ENCODE data around the gene RHCG. TPM values are rescaled to one million over a fixed set of nuclear protein-coding genes. Genes with fewer than 3 reads are reported as not detected.

The RHCG gene
- total RNA-seq, 1 donor from 2014 or later = not detected

DNA sequence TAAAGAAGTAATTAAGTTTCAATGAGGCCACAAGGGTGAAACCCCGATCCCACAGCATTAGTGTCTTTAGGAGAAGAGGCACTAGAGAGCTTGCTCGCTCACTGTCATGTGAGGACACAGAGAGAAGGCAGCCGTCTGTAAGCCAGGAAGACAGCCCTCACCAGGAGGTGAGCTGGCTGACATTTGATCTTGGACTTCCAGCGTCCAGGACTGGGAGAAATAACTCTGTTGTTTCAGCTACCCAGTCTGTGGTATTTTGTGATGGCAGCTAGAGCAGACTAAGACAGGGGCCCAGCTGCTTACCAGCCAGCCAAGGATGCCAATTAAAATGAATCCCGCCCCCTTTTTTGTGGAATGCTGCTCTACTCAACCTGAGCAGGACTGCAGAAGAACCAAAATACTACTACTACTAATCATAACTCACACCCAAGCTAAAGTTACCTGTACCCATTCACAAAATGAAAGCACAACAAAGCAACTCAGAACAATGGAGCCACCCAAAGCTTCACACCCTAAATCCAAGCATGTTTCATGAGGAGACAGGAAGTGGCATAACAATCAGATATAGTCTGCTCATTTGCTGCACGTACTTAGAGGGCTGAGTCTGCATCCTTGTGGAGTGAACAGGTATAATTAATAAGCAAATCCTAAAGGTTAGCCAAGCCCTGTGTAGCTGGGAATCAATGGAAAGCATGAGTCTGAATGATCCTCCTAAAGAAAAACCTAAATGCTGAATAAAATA lies 35.6 kb upstream of the RHCG start:
- Mint-ChIP-seq H3K4me3 (no peak overlapping the region), H3K4me1 (no peaks in the 10 kb centered on the region), H3K27ac (no peak overlapping the region), H3K27me3 (peaks cover 15% of the 10 kb centered on the region), H3K9me3 (peaks cover 4% of the 10 kb centered on the region), H3K36me3 (ENCODE audit: low read depth) (no peaks in the 10 kb centered on the region)
- TF ChIP-seq, protein P1, sequence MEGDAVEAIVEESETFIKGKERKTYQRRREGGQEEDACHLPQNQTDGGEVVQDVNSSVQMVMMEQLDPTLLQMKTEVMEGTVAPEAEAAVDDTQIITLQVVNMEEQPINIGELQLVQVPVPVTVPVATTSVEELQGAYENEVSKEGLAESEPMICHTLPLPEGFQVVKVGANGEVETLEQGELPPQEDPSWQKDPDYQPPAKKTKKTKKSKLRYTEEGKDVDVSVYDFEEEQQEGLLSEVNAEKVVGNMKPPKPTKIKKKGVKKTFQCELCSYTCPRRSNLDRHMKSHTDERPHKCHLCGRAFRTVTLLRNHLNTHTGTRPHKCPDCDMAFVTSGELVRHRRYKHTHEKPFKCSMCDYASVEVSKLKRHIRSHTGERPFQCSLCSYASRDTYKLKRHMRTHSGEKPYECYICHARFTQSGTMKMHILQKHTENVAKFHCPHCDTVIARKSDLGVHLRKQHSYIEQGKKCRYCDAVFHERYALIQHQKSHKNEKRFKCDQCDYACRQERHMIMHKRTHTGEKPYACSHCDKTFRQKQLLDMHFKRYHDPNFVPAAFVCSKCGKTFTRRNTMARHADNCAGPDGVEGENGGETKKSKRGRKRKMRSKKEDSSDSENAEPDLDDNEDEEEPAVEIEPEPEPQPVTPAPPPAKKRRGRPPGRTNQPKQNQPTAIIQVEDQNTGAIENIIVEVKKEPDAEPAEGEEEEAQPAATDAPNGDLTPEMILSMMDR (IDR thresholded peaks at IDR 0.05) = no peak
- no peak for DNase-seq
- ChIA-PET POLR2A (no interaction called here), CTCF (no interaction called here)
- ATAC-seq (ENCODE audit: low read depth) = no peak
- intact Hi-C loops (cut with micrococcal nuclease) = no loop called here

DNA sequence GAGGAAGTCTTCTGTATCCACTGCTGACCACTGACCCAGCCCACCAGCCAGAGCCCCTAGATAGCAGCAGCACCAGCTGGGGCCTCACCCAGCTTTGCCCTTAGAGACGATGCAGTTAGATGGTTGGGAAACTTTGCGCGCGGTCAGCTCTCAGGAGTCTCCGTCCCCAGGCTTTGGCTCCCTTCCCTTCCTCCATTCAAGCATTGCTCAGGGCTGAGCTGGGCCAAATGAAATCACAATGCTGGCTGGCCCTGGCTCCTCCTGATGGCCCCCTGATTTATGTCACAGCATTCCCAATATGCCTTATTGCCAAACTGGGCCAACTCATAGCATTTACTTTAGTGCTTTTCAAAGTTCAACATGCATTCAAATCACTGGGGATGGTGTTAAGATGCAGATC lies 34.6 kb upstream of the RHCG start:
- POLR2A ChIA-PET = no interaction called here
- no peak overlapping the region for H3K4me3 Mint-ChIP-seq
- intact Hi-C loops (cut with micrococcal nuclease) = no loop called here

DNA sequence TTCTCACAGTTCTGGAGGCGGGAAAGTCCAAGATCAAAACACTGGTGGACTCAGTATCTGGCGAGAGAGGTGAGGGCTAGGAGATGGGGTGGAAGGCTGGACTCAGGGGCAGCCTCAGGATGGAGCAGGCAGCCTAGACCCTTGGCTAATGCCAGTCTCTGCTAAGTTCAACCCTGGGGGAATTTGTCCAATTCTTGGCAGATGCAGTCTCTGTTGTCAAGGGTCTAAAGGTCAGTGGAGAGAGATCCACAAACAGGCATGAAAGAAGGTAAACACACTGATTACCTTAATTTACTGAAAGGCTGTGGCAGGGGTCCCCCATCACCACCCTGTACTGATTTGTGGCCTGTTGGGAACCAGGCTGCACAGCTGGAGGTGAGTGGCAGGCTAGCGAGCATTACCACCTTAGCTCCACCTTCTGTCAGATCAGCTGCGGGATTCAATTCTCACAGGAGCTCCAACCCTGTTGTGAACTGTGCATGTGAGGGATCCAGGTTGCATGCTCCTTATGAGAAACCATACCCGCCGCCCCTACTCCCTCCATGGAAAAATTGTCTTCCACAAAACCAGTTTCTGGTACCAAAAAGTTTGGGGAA lies 32.5 kb upstream of the RHCG start:
- DNase-seq (no peak), ATAC-seq (ENCODE audit: low read depth) (no peak)
- intact Hi-C loops (cut with micrococcal nuclease) = no loop called here
- H3K27me3 Mint-ChIP-seq = peaks cover 13% of the 10 kb centered on the region
- TF ChIP-seq, protein P1 (IDR thresholded peaks at IDR 0.05) = no peak
- H3K27ac Mint-ChIP-seq = no peak overlapping the region
- peaks cover under 1% of the 10 kb centered on the region for H3K9me3 Mint-ChIP-seq
- ChIA-PET CTCF (no interaction called here), POLR2A (no interaction called here)
- no peaks in the 10 kb centered on the region for H3K4me1 Mint-ChIP-seq
- no peak overlapping the region for H3K4me3 Mint-ChIP-seq
- no peaks in the 10 kb centered on the region for H3K36me3 Mint-ChIP-seq (ENCODE audit: low read depth)

More for the DNA sequence above, 34.6 kb upstream of the RHCG start:
- H3K27me3 Mint-ChIP-seq = peaks cover 17% of the 10 kb centered on the region
- CTCF ChIA-PET = no interaction called here
- no peaks in the 10 kb centered on the region for H3K36me3 Mint-ChIP-seq (ENCODE audit: low read depth)
- no peak for ATAC-seq (ENCODE audit: low read depth)
- peaks cover 4% of the 10 kb centered on the region for H3K9me3 Mint-ChIP-seq
- H3K4me1 Mint-ChIP-seq = no peaks in the 10 kb centered on the region
- no peak overlapping the region for H3K27ac Mint-ChIP-seq
- no peak for DNase-seq
- TF ChIP-seq, protein P1 (IDR thresholded peaks at IDR 0.05) = no peak

DNA sequence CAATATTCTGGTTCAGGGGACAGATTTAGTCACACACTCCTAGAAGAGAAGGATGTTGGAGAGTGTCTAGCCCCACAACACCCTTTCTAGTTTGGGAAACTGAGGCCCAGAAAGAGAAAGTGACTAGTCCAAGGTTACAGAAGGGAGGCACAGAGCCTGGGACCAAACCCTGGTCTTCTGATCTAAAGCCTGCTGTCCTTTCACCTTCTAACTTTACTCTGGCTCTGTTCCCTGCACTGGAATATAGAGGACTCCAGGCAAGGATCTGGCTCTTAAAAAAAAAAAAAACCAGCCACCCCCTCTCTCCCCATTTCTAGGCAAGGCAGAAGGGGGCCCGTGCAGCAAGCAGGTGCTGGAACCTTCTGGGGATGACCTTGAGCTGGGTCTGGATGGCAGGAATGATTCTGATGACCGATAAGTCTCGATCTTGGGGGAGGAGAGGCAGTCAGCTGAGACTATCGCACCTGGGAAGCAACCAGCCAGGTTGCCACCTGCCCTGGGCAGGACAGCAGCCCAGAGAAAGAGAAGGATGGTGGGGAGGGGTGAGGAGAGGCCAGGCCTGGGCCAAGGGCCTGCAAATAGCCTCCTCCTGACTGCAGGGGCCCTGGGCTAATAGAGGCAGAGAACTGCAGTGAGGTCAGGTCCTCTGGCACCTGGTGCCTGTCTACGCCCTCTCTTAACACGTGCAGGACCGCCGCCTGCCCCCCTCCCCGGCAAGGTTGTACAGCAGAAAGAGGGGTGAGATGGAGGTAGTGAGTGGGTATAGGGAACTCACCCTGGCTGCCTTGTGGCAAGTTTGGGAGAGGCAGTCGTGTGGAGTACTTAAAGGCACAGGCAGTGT lies 30.4 kb upstream of the RHCG start:
- intact Hi-C loops (cut with micrococcal nuclease) = no loop called here
- H3K4me3 Mint-ChIP-seq = no peak overlapping the region
- H3K4me1 Mint-ChIP-seq = peaks cover 4% of the 10 kb centered on the region
- CTCF ChIA-PET = no interaction called here
- DNase-seq (no peak), ATAC-seq (ENCODE audit: low read depth) (no peak)
- no peak overlapping the region for H3K27ac Mint-ChIP-seq
- POLR2A ChIA-PET = no interaction called here
- H3K9me3 Mint-ChIP-seq = no peaks in the 10 kb centered on the region
- TF ChIP-seq, protein P1 (IDR thresholded peaks at IDR 0.05) = no peak
- no peaks in the 10 kb centered on the region for H3K36me3 Mint-ChIP-seq (ENCODE audit: low read depth)
- peaks cover 9% of the 10 kb centered on the region for H3K27me3 Mint-ChIP-seq

DNA sequence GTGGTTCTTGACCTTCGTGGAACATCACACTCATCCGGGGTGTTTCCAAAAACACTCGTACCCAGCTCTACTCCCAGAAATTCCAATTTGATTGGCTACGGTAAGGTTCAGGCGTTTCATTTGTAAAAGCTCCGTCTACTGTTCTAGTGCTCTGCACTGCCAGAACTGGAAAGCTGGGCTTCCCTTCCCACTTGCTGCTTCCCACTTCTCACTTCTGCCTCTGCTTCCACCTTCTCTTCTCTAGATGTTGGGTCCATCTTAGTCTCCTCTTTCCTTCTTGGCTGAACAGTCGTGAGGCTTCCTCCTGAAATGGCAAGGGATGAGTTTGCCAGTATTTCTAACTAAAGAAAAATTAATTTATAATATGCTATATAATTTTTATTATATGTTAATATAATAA lies 29.8 kb upstream of the RHCG start:
- CTCF ChIA-PET = no interaction called here
- no peaks in the 10 kb centered on the region for H3K36me3 Mint-ChIP-seq (ENCODE audit: low read depth)

More for the DNA sequence above, 29.8 kb upstream of the RHCG start:
- Mint-ChIP-seq H3K27me3 (peaks cover 7% of the 10 kb centered on the region), H3K9me3 (no peaks in the 10 kb centered on the region), H3K27ac (no peak overlapping the region), H3K4me1 (peaks cover 4% of the 10 kb centered on the region), H3K4me3 (no peak overlapping the region)
- intact Hi-C loops (cut with micrococcal nuclease) = no loop called here
- POLR2A ChIA-PET = no interaction called here
- TF ChIP-seq, protein P1 (IDR thresholded peaks at IDR 0.05) = no peak
- DNase-seq (no peak), ATAC-seq (ENCODE audit: low read depth) (no peak)

Measured in activated B cell treated with CpG ODN at 0.5 μM for 24 hours (primary cell).